ENCODE data around the gene ATG2B. TPM values are rescaled to one million over a fixed set of nuclear protein-coding genes. Genes with fewer than 3 reads are reported as not detected.
A peak's percentile ranks its signal among the peaks of the same experiment; 100 is the strongest.

Gene ATG2B
- total and polyA plus RNA-seq, 9 of the 15 experiments (the other 6 are each of a cell fraction or from before 2014, with no cell fraction given) = 0.83 to 12.9 (median 8.7) TPM

- TF ChIP-seq, protein P1, sequence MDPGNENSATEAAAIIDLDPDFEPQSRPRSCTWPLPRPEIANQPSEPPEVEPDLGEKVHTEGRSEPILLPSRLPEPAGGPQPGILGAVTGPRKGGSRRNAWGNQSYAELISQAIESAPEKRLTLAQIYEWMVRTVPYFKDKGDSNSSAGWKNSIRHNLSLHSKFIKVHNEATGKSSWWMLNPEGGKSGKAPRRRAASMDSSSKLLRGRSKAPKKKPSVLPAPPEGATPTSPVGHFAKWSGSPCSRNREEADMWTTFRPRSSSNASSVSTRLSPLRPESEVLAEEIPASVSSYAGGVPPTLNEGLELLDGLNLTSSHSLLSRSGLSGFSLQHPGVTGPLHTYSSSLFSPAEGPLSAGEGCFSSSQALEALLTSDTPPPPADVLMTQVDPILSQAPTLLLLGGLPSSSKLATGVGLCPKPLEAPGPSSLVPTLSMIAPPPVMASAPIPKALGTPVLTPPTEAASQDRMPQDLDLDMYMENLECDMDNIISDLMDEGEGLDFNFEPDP (CRISPR knock-in tag; IDR thresholded peaks at IDR 0.05) = no peak
- peak; percentile 21; the same call in 1 of the 2 replicates for TF ChIP-seq EGR1 (conservative IDR thresholded peaks at IDR 0.05)
- no peak for TF ChIP-seq SMC3 (conservative IDR thresholded peaks at IDR 0.05; ENCODE audit: insufficient read depth, low read depth, low read length)
- TF ChIP-seq ZBTB40 (IDR thresholded peaks at IDR 0.05) = peak; percentile 86
- TF ChIP-seq ZBTB40 (CRISPR knock-in tag; IDR thresholded peaks at IDR 0.05) = no peak
- no peak for TF ChIP-seq MED1 (CRISPR knock-in tag; IDR thresholded peaks at IDR 0.05; ENCODE audit: borderline replicate concordance)
- no peak for TF ChIP-seq YBX1 (IDR thresholded peaks at IDR 0.05)
- TF ChIP-seq, protein P2, sequence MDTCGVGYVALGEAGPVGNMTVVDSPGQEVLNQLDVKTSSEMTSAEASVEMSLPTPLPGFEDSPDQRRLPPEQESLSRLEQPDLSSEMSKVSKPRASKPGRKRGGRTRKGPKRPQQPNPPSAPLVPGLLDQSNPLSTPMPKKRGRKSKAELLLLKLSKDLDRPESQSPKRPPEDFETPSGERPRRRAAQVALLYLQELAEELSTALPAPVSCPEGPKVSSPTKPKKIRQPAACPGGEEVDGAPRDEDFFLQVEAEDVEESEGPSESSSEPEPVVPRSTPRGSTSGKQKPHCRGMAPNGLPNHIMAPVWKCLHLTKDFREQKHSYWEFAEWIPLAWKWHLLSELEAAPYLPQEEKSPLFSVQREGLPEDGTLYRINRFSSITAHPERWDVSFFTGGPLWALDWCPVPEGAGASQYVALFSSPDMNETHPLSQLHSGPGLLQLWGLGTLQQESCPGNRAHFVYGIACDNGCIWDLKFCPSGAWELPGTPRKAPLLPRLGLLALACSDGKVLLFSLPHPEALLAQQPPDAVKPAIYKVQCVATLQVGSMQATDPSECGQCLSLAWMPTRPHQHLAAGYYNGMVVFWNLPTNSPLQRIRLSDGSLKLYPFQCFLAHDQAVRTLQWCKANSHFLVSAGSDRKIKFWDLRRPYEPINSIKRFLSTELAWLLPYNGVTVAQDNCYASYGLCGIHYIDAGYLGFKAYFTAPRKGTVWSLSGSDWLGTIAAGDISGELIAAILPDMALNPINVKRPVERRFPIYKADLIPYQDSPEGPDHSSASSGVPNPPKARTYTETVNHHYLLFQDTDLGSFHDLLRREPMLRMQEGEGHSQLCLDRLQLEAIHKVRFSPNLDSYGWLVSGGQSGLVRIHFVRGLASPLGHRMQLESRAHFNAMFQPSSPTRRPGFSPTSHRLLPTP (IDR thresholded peaks at IDR 0.05; ENCODE audit: borderline replicate concordance, extremely low read depth, insufficient read length) = no peak
- TF ChIP-seq, protein P3, sequence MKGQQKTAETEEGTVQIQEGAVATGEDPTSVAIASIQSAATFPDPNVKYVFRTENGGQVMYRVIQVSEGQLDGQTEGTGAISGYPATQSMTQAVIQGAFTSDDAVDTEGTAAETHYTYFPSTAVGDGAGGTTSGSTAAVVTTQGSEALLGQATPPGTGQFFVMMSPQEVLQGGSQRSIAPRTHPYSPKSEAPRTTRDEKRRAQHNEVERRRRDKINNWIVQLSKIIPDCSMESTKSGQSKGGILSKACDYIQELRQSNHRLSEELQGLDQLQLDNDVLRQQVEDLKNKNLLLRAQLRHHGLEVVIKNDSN (CRISPR knock-in tag; IDR thresholded peaks at IDR 0.05) = no peak
- TF ChIP-seq CXXC5 (CRISPR knock-in tag; IDR thresholded peaks at IDR 0.05) = peak; percentile 49; the same call in 1 of the 2 replicates
- no peak for TF ChIP-seq TCFL5 (CRISPR knock-in tag; conservative IDR thresholded peaks at IDR 0.05)
These were observed at the start of gene ATG2B, which contains the start of gene GSKIP (continued) for GRCh38 chr14:96362965-96363750.
